Activated T-cell treated with anti-CD3 and anti-CD28 coated beads, Interleukin-2, amount 50 U/mL, for 1 hour (primary cell): ENCODE measurements around the gene PDS5B.

ENCODE experiments used
- DNase-seq: peaks from one replicate; pipeline ENCODE4 v3.0.0-alpha.2; 2020

The PDS5B gene

GRCh38 chr13:32592082-32592481 lies 5.8 kb downstream of the PDS5B start:
- DNase-seq, result no peak

DNA sequence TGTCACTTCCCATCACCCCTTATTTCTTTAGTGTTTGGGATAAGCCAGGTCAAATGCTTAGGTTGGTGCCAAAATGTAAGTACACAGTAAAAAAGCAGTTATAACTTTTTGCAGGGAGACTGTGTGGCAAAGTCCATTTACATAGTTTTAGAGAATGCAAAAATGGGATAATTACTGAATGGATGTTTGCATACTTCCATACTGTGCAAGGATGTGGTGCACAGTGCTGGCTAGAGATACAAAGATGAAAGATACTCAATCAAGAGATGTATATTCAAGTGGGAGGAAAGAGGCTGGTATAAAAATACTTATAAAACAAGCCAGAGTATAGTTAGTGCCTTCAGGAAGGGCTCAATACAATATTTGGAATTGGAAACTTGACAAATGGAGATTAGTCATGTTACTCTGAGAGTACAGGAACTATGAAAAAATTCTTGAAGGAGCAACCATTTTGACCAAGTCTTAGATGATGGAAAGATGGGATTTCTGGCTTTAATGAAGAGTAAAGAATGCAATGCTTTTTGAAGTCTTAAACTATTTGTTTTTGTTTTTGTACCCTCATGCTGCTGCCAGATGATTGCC lies 8.0 kb downstream of the PDS5B start:
- DNase-seq, result no peak

DNA sequence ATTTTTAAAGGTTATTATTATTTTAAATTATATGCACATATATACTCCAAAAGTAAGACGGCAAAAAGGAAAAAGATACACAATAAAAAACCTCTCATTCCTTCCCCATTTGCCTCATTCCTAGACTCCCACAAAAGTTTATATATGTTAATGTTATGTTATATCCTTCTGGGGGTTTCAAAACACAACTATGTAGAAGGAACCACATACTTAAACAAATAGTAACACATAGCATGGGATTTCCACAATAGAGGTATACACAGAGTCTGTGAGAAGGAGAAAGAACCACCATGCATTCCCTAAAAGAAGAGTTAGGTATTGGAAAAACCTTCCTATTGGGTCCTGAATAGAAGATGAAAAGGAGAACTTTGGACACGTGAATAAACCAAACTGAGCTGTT lies 9.1 kb downstream of the PDS5B start:
- DNase-seq, result no peak

DNA sequence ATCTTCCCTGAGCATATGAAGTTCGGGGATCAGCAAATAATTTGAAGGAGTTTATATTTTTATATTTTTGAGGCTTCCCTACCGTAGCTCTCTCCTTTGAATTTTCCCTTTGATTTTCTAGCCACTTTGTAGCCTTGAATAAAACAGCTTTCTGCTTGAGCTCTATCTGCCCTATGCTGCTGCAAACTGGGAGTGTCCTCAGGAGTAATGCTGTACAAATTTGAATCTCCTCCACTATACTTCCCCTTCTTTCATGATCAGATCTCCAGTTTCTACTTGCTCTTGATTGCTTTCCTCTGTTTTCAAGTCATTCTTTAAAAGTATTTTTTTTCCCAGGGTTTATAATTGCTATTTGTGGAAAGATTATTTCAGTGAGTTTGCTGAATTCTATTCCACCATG lies 14.6 kb downstream of the PDS5B start:
- DNase-seq, result no peak

DNA sequence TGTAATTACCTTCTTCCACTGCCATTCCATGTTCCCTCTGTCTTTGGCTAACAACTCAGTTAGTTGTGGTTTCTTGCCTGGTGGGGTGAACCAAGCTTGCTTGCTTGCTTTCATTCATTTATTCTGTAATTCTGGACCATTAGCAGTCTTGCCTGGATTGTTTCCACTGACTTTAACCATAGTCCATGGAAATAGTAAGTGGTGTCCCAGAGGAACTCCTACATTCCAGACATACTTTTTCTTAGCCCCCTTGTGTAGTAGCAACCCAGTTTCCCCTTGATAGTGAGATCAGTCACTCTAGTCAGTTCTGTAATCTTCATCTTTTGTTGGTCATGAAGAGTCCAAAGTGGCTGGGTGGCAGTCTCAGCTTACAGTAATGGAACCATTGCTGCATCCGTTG lies 23.2 kb downstream of the PDS5B start:
- no peak for DNase-seq

DNA sequence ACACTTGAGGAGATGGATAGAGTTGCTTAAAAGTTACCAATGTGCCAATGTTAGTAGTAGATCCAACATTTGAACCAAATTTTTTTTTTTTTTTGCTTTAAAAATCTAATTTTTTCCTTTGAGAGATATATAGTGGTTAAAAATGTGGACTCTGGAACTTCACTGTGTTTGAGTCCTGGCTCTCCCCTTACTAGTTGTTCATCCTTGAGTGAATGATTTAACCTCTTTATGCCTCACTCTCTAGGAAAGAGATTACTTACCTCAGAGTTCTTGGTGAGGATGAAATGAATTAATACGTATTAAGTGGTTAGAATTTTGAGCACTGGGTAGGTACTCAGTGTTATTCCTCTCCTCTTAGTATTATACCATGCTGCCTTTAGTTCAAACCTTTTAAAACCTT lies 24.3 kb downstream of the PDS5B start:
- DNase-seq, result no peak

GRCh38 chr13:32610977-32611376 lies 24.7 kb downstream of the PDS5B start:
- DNase-seq, result no peak

GRCh38 chr13:32616883-32617511 lies 30.7 kb downstream of the PDS5B start:
- no peak for DNase-seq

DNA sequence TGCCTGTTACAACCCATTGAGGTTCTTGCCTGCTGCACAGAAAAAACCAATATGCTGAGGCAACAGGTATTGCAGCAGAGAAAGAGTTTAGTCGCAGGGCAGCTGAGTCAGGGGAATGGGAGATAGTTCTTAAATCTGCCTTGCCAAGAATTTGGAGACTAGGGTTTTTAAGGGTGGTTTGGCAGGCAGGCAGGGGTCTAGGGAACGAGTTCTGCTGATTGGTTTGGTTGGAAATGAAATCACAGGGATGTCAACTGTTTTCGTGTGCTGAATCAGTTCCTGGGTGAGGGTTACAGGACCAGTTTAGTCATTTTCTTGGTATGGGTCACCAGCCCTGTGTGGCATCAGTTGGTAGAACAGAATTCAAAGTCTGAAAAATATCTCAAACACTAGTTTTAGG lies 36.6 kb downstream of the PDS5B start:
- no peak for DNase-seq

DNA sequence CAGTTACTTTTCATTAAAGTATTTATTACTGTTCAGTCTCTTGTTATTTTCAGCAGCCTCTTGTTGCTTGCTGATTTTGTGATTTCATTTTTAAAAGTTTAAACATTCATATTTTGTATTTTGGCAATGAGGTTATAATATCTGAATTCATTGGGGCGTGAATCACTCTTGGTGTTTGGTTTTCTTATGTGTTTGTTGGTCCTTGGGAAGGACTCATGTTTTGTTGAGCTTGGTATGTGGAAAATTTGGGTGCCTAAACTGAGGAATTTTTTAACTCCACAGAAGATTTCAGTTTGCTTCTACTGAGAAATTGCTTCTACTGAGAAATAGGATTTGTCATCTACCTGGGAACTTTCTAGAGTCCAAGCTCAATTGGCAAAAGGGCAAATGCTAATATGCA lies 38.2 kb downstream of the PDS5B start:
- no peak for DNase-seq

DNA sequence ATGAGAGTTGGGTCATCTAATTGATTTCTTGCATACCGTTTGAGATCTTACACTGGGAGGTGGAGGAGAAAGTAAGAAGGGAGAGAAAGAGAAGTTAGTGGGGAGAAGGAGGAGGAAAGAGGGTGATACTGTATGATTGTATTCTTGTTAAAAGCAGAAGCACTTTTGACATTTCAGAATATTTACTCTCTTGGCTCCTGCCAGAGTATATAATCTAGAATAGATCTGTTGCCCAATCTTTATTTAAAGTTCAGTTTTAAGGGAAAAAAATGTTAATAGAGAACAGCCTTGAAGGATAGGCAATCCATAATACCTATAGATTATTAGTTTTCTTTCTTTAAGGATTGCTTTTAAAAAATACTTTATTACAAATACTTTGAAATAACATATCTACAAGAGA lies 41.5 kb downstream of the PDS5B start:
- DNase-seq, result no peak

DNA sequence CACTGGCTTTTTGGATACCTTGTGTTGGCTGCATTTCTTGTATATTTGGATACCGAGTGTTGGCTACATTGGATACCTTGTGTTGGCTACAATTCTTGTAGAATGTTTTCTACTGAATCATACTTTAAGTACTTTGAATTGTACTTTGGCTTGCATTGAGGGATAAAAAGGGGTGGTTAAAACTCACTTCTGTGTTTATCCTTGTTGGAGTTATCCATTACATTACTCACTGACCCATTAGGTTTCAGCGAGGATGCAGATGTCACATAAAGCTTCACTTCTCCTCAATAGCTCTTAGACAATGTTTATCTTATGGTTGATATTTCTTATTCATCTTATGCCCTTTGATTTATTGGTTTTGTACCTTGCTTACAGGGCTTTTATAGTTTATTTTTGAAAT lies 43.1 kb downstream of the PDS5B start:
- DNase-seq, result no peak

DNA sequence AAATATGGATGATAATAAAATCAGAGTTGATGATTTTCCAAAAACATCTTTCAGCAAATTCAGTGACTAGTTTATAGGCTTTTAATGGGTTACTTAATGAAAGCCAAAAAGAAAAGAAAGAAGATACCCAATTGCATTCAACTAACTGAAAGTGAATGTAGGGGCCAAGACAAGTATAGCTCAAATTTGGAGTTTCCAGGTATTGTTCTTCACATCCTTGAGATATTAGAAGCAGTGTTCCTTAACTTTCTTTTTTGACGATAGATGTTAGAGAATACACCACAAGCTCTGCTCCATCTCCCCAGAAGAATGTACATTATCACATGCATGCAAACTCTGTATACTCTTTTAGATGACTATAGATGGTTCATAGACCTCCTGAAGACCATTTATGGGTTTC lies 43.6 kb downstream of the PDS5B start:
- no peak for DNase-seq

- DNase-seq, result no peak
Observed at GRCh38 chr13:32632343-32632909, 46.2 kb downstream of the PDS5B start.

DNA sequence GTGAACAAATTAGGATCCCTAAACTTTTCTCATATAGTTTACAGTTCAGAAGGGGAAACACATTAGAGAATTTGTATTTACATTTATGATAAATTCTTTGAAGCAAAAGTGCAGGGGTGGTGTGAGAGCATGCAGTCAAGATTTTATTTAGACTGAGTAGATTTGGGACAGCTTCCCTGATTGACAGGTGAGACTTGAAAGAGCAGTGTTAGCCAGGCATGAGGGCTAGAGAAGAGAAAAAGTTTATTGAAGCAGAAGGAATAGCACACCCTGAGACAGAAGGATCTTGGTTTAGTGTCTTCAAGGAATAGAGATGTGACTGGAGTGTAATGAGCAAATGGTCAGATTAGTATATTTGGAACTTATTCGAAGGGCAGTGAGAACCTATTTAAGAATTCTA lies 50.5 kb downstream of the PDS5B start:
- DNase-seq, result no peak

GRCh38 chr13:32638739-32639138 lies 52.5 kb downstream of the PDS5B start:
- no peak for DNase-seq

GRCh38 chr13:32639502-32640105 lies 53.4 kb downstream of the PDS5B start:
- DNase-seq, result peak; percentile 38

DNA sequence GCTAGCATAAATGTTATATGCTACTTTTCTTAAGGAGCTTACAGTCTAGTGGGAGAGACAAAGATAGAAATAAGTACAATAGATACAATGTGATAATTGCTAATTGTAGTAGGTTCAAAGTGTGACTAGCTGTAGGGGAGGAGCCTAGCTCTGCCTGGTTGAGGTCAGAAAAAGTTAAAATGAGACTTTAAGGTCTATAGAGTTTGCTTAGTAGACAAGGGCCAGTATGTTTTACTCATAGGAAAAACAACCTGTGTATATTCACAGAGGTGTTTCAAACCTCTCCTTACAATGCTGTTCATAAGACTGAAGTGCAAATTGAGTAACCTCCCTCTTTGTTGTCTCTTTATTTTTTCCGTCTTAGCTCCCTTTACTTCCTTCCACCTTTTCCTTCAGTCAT lies 56.1 kb downstream of the PDS5B start:
- no peak for DNase-seq

GRCh38 chr13:32642858-32643257 lies 56.6 kb downstream of the PDS5B start:
- DNase-seq, result no peak

DNA sequence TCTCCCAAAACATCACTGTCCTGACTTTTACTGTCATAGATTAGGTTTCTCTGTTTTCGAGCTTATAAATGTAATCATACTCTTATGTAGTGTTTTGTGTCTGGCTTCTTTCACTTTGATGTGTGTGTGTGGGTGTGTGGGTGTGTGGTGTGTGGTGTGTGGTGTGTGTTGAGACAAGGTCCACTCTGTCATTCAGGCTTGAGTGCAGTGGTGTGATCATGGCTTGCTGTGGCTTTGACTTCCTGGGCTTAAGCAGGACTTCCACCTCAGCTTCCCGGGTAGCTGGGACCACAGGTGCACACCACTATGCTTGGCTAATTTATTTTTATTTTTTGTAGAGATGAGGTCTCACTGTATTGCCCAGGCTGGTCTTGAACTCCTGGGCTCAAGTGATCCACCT lies 59.6 kb downstream of the PDS5B start:
- no peak for DNase-seq

DNA sequence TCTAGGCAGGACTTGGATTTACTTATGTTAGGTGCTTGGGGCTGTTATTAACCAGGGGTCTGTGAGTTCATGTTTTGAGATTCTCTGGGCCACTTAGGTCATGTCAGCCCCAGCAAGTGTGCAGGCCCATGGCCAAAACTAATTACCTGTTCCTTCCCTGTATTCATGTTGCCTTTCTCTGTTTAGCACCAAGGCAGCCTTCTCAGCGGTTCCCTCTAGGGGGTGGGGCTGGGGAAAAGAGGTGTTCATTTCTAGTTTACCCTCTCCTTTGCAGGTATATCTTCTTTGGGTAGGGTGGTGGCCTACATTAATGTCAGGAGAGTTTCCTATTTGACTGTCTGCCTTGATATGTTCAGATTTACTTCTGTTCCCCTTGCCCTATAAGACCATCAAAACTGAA lies 61.7 kb downstream of the PDS5B start:
- DNase-seq, result no peak

DNA sequence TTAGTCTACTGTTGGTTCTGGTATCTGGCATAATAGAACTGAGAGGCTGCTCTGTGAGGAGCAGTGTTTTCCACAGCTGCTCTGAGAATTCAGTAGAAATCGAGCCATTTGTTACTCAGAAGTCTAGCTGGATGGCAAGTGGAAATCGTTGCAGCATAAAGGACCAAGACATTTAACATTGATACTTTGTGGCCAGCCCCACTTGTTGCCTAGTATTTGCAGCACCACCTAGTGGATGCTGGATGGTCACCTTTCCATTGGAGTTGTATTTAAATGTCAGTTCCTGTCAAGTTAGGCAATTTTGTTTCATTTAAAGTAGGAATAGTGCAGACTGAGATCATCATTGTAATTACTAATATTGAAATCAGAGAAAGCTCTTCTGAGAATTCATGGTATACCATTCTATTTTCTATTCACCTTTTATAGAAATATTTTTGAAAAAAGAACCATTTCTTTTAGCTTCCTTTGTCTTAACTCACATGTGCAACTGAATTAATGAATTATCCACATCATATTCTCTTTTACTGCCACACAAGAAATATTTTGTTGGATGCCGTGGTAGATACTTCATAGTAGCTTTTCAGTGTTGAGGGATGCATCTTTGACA lies 64.6 kb downstream of the PDS5B start:
- peak; percentile 29 for DNase-seq

GRCh38 chr13:32657309-32657708 lies 71.1 kb downstream of the PDS5B start:
- DNase-seq, result no peak

- DNase-seq, result no peak
Observed at GRCh38 chr13:32659736-32660135, 73.5 kb downstream of the PDS5B start.
